GM12878 (cell line): ENCODE data around the gene RNLS. TPM values are rescaled to one million over a fixed set of nuclear protein-coding genes. Genes with fewer than 3 reads are reported as not detected.

Experiments used
- ATAC-seq: fragments of 200-7000 bp; cut with Tn5 transposase; 3 replicates; pipeline ENCODE4 v1.9.1; 2020; ENCODE audit warnings: mild to moderate bottlenecking, moderate library complexity
- BruUV-seq: library from RNA; stranded (reverse); fragments of 400-500 nt; replicated peaks from 2 replicates; lab custom pipeline; 2021; lab: Mats Ljungman, UMichigan
- CTCF ChIA-PET: fragments of 300-600 bp; sonication (Branson Sonifier 250); formaldehyde crosslinking; extraction: SDS; loops from one replicate; lab custom pipeline; 2021; ENCODE audit warnings: inconsistent platforms; lab: Yijun Ruan, JAX
- POLR2A ChIA-PET: fragments of 350-600 bp; formaldehyde crosslinking; extraction: SDS; loops from one replicate; lab custom pipeline; 2021; ENCODE audit warnings: inconsistent platforms; lab: Charles Lee
- RAD21 ChIA-PET: fragments of 300-600 bp; sonication (Branson Sonifier 250); formaldehyde crosslinking; loops from one replicate; lab custom pipeline; 2023; ENCODE audit warnings: antibody characterized with exemption; ENCODE audit not compliant: unreplicated experiment; lab: Charles Lee
- SMC1A ChIA-PET: fragments of 300-600 bp; sonication (Branson Sonifier 250); formaldehyde crosslinking; loops from one replicate; lab custom pipeline; 2023; ENCODE audit not compliant: unreplicated experiment, uncharacterized antibody; lab: Charles Lee
- DNase-seq: peaks from one replicate; pipeline ENCODE4 v3.0.0-alpha.2; 2011; ENCODE audit warnings: low read depth, low spot score
- FAIRE-seq: peaks from 3 replicates; lab custom pipeline; 2011; peaks lifted over from hg19 to GRCh38; lab: Jason Lieb, UNC
- H2AFZ ChIP-seq: 2 replicates; pipeline ENCODE4 v1.6.0; 2011; ENCODE audit warnings: low read depth, low read length, control low read depth; ENCODE audit not compliant: control insufficient read depth
- H3K27ac ChIP-seq: 2 replicates; pipeline ENCODE4 v1.5.1; 2011; ENCODE audit warnings: control low read depth; ENCODE audit not compliant: control insufficient read depth, insufficient read depth
- H3K27me3 ChIP-seq, 2 experiments: replicated peaks in 1 of 2; 2 replicates each; pipeline versions ENCODE4 v1.6.0 to v1.6.1; 2011; ENCODE audit warnings: low read length in 1 of 2; ENCODE audit not compliant: control insufficient read depth in 2 of 2, insufficient read depth in 2 of 2
- H3K36me3 ChIP-seq, 2 experiments: 2 replicates each; pipeline ENCODE4 v1.5.1; 2011; ENCODE audit warnings: low read length in 1 of 2; ENCODE audit not compliant: control insufficient read depth in 2 of 2, insufficient read depth in 2 of 2
- H3K4me1 ChIP-seq: 2 replicates; pipeline ENCODE4 v1.6.1; 2011; ENCODE audit warnings: mild to moderate bottlenecking, low read length, moderate library complexity, mixed read lengths; ENCODE audit not compliant: control insufficient read depth, insufficient read depth
- H3K4me2 ChIP-seq: 2 replicates; pipeline ENCODE4 v1.6.0; 2011; ENCODE audit warnings: control low read depth; ENCODE audit not compliant: control insufficient read depth, insufficient read depth
- H3K4me3 ChIP-seq: fragments of 200-600 bp; sonication (generic); 2 replicates; pipeline ENCODE4 v1.5.1; 2016
- H3K79me2 ChIP-seq: 2 replicates; pipeline ENCODE4 v1.6.0; 2011; ENCODE audit warnings: low read length; ENCODE audit not compliant: control insufficient read depth, insufficient read depth
- H3K9ac ChIP-seq: 2 replicates; pipeline ENCODE4 v1.8.0; 2011; ENCODE audit warnings: low read length, control low read depth, mixed read lengths; ENCODE audit not compliant: control insufficient read depth, insufficient read depth
- H3K9me3 ChIP-seq: replicated peaks from 3 replicates; pipeline ENCODE4 v1.5.1; 2011; ENCODE audit warnings: mild to moderate bottlenecking, low read length; ENCODE audit not compliant: control insufficient read depth, insufficient read depth
- H4K20me1 ChIP-seq: 2 replicates; pipeline ENCODE4 v1.6.0; 2011; ENCODE audit not compliant: control insufficient read depth, insufficient read depth
- ASH2L ChIP-seq: fragments of 300-600, 200-600 bp; sonication (generic); IDR thresholded peaks from 2 replicates; pipeline ENCODE4 v1.6.1; 2017; ENCODE audit warnings: low read depth, mild to moderate bottlenecking, borderline replicate concordance
- CBFB ChIP-seq: IDR thresholded peaks from 2 replicates; pipeline ENCODE4 v1.6.1; 2016; ENCODE audit warnings: antibody characterized with exemption, low read depth
- CHD1 ChIP-seq: IDR thresholded peaks from 2 replicates; pipeline ENCODE4 v1.6.1; 2012; ENCODE audit warnings: low read depth, low read length, improper control_type of control experiment
- CREB1 ChIP-seq: IDR thresholded peaks from 2 replicates; pipeline ENCODE4 v1.6.1; 2012; ENCODE audit warnings: low read depth, mild to moderate bottlenecking, inconsistent platforms
- ESRRA ChIP-seq: IDR thresholded peaks from 2 replicates; pipeline ENCODE4 v1.6.1; 2012; ENCODE audit warnings: mild to moderate bottlenecking, low read length, improper control_type of control experiment
- GABPA ChIP-seq: IDR thresholded peaks from 2 replicates; pipeline ENCODE4 v1.6.1; 2014; ENCODE audit warnings: antibody characterized with exemption, low read depth, mild to moderate bottlenecking, inconsistent platforms
- IKZF1 ChIP-seq: fragments of 450-650 bp; conservative IDR thresholded peaks from 2 replicates; pipeline ENCODE4 v1.6.1; 2017; ENCODE audit warnings: antibody characterized with exemption, mild to moderate bottlenecking
- MEF2B ChIP-seq: fragments of 450-650 bp; IDR thresholded peaks from 2 replicates; pipeline ENCODE4 v1.6.1; 2018; ENCODE audit warnings: mild to moderate bottlenecking, moderate library complexity; ENCODE audit not compliant: partially characterized antibody, poor library complexity, severe bottlenecking
- MTA2 ChIP-seq: fragments of 450-650 bp; IDR thresholded peaks from 2 replicates; pipeline ENCODE4 v1.6.1; 2016; ENCODE audit warnings: low read depth, mild to moderate bottlenecking, moderate library complexity
- NFYA ChIP-seq: IDR thresholded peaks from 2 replicates; pipeline ENCODE4 v1.6.1; 2011; ENCODE audit warnings: low read depth, mild to moderate bottlenecking, low read length, improper control_type of control experiment, borderline replicate concordance
- SP1 ChIP-seq: IDR thresholded peaks from one replicate; pipeline ENCODE4 v1.6.1; 2011; ENCODE audit warnings: low read depth, low read length
- SUZ12 ChIP-seq: fragments of 200-600 bp; sonication (generic); IDR thresholded peaks from one replicate; pipeline ENCODE4 v1.6.1; 2018; ENCODE audit warnings: antibody characterized with exemption, mild to moderate bottlenecking; ENCODE audit not compliant: unreplicated experiment
- ZBED1 ChIP-seq: IDR thresholded peaks from 2 replicates; pipeline ENCODE4 v1.6.1; 2016; ENCODE audit warnings: borderline replicate concordance
- ZSCAN29 ChIP-seq: fragments of 450-650 bp; IDR thresholded peaks from 2 replicates; pipeline ENCODE4 v1.6.1; 2017; ENCODE audit warnings: mild to moderate bottlenecking, moderate library complexity
- WGBS: methylation state at CpG from one replicate; pipeline ENCODE4 v1.1.6; 2016; ENCODE audit warnings: low lambda C conversion rate; ENCODE audit not compliant: insufficient replicate concordance, insufficient coverage; ENCODE audit errors: missing lambda C conversion rate; 5-methylcytosine and 5-hydroxymethylcytosine counted together
- in situ Hi-C: fragments of 300-500 bp; cut with MboI; formaldehyde crosslinking; loops from 9 replicates; pipeline ENCODE4 v1.14.3; 2018; ENCODE audit warnings: mixed read lengths
- intact Hi-C: fragments of 100-400 bp; cut with micrococcal nuclease; formaldehyde crosslinking; loops from one replicate; pipeline ENCODE4 v1.14.2; 2022; ENCODE audit not compliant: unreplicated experiment
- polyA plus RNA-seq, 11 experiments: library from polyadenylated mRNA; depleted of rRNA in 4 of 11; unstranded in 6 of 11; stranded (reverse) in 5 of 11; fragments of >200 nt; fragmentation: Nextera tagmentation in 4 of 11; fragmentation: Illumina TruSeq in 1 of 11; extraction: Ambion mirVana in 4 of 11; extraction: Trizol in 1 of 11; gene quantifications; 1 replicate in 1 of 11; 2 replicates in 10 of 11; pipeline versions ENCODE4 v1.2.1 to v1.2.3, GENCODE V29; 2011 to 2016; ENCODE audit warnings: inconsistent platforms in 2 of 11, missing spikeins in 2 of 11, low read depth in 1 of 11
- total RNA-seq, 4 experiments: library from RNA; depleted of rRNA in 3 of 4; stranded (reverse); fragments of >200 nt in 3 of 4; fragmentation: Illumina TruSeq in 1 of 4; extraction: Trizol in 1 of 4; gene quantifications; 2 replicates each; pipeline versions ENCODE4 v1.2.1 to v1.2.3, GENCODE V29; 2013 to 2021
- TF ChIP-seq, protein P1 (sequence below): fragments of 450-650 bp; IDR thresholded peaks from 2 replicates; pipeline ENCODE4 v1.6.1; 2017; ENCODE audit warnings: borderline replicate concordance
- TF ChIP-seq, protein P2 (sequence below): fragments of 450-650 bp; conservative IDR thresholded peaks from 2 replicates; pipeline ENCODE4 v1.6.1; 2017; ENCODE audit warnings: mild to moderate bottlenecking, moderate library complexity

The RNLS gene
- total and polyA plus RNA-seq, 10 of the 15 experiments (the other 5 are each of a cell fraction or from before 2014, with no cell fraction given) = 3.4 to 6.7 (median 4.6) TPM

DNA sequence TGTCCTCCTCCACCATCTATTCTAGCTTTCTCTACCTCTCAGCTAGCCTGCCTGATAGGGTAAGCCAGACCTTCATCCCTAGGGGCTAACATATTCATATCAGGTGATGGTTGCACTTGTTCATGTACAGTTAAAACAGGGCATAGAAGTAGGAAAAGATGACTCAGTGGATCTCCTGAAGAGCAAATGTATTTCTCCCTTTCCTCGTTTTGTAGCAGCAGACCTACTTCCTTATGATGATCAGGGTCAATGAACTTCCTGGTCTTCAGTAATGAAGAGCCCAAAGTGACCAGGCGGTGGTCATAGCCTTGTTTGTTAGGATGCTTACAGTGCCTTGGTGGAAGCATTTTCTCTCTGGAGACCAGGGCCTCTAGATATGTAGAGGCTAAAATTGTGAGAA is 9.8 kb upstream of the RNLS start:
- ChIA-PET RAD21 (no interaction called here), CTCF (interaction anchor here (1.0 to 1.8 kb wide), 2 partner anchors 10 to 208 kb away, joined by 3 to 10 read pairs; partner anchors contain the start of gene RNLS)
- DNase-seq = no peak
- H3K4me3 ChIP-seq = no peak overlapping the region
- peaks cover 5% of the 10 kb centered on the region; the same call in 1 of the 2 replicates for H3K4me1 ChIP-seq
- H3K36me3 ChIP-seq = no peaks in the 10 kb centered on the region
- no peak overlapping the region for H2AFZ ChIP-seq
- no peak overlapping the region for H3K9ac ChIP-seq
- H3K27ac ChIP-seq = no peak overlapping the region
- BruUV-seq = no TSS peak
- WGBS = 77% methylated on average over 2 of the region's 2 CpGs
- no peak for FAIRE-seq
- intact Hi-C loops = no loop called here
- TF ChIP-seq SUZ12 = no peak
- no peak for TF ChIP-seq ASH2L
- no peak for TF ChIP-seq ZBED1
- TF ChIP-seq CHD1 = no peak
- no peak for TF ChIP-seq CBFB
- TF ChIP-seq, all 136 proteins: peak for 0
- Histone ChIP-seq H3K9me3 (no peaks in the 10 kb centered on the region), H3K79me2 (no peaks in the 10 kb centered on the region), H3K4me2 (no peak overlapping the region), H4K20me1 (no peaks in the 10 kb centered on the region), H3K27me3 (no peaks in the 10 kb centered on the region)
- ChIA-PET SMC1A (no interaction called here), POLR2A (no interaction called here)
- in situ Hi-C loops = no loop called here
- ATAC-seq = no peak

DNA sequence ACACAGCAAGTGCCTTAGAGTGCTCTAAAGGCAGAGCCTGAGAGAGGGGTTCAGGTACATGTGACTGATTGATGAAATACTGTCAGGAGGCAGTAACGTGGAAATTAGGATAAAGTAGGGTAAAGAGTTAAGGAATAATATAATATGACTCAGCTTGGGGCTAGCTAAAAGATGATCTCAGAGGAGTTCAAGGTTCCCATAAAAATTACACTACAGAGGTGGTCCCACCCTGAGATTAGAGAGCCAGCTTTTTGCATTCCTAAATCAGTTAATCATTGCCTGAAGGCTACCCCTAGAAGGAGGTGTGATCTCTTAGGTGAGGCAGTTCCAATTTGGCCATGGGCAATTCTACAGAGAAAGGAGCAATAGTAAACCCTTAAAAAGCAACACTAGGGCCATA is 9.3 kb upstream of the RNLS start:
- ChIA-PET POLR2A (no interaction called here), CTCF (interaction anchor here (1.8 kb wide), 1 partner anchor 9 kb away, joined by 10 read pairs; the partner anchor contains the start of gene RNLS), SMC1A (interaction anchor here (0.8 kb wide), 1 partner anchor 17 kb away, joined by 3 read pairs; no protein-coding TSS in a partner anchor), RAD21 (no interaction called here)
- 100% methylated on average over 1 of the region's 1 CpG for WGBS
- TF ChIP-seq, protein P1, sequence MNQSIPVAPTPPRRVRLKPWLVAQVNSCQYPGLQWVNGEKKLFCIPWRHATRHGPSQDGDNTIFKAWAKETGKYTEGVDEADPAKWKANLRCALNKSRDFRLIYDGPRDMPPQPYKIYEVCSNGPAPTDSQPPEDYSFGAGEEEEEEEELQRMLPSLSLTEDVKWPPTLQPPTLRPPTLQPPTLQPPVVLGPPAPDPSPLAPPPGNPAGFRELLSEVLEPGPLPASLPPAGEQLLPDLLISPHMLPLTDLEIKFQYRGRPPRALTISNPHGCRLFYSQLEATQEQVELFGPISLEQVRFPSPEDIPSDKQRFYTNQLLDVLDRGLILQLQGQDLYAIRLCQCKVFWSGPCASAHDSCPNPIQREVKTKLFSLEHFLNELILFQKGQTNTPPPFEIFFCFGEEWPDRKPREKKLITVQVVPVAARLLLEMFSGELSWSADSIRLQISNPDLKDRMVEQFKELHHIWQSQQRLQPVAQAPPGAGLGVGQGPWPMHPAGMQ = no peak
- TF ChIP-seq ZSCAN29 = no peak
- no peak for TF ChIP-seq CREB1
- TF ChIP-seq NFYA = no peak
- TF ChIP-seq, protein P2, sequence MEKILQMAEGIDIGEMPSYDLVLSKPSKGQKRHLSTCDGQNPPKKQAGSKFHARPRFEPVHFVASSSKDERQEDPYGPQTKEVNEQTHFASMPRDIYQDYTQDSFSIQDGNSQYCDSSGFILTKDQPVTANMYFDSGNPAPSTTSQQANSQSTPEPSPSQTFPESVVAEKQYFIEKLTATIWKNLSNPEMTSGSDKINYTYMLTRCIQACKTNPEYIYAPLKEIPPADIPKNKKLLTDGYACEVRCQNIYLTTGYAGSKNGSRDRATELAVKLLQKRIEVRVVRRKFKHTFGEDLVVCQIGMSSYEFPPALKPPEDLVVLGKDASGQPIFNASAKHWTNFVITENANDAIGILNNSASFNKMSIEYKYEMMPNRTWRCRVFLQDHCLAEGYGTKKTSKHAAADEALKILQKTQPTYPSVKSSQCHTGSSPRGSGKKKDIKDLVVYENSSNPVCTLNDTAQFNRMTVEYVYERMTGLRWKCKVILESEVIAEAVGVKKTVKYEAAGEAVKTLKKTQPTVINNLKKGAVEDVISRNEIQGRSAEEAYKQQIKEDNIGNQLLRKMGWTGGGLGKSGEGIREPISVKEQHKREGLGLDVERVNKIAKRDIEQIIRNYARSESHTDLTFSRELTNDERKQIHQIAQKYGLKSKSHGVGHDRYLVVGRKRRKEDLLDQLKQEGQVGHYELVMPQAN = no peak
- no peak for TF ChIP-seq SP1
- no peak for TF ChIP-seq ESRRA
- TF ChIP-seq MEF2B = no peak
- TF ChIP-seq MTA2 = no peak
- TF ChIP-seq IKZF1 = no peak
- no peak for TF ChIP-seq GABPA
- FAIRE-seq = no peak
- Histone ChIP-seq H3K4me2 (no peak overlapping the region), H2AFZ (no peak overlapping the region), H3K36me3 (no peaks in the 10 kb centered on the region), H3K4me1 (no peaks in the 10 kb centered on the region), H3K79me2 (no peaks in the 10 kb centered on the region), H4K20me1 (no peaks in the 10 kb centered on the region), H3K9me3 (no peaks in the 10 kb centered on the region), H3K9ac (no peak overlapping the region), H3K27ac (no peak overlapping the region), H3K27me3 (no peaks in the 10 kb centered on the region), H3K4me3 (no peak overlapping the region)
- no peak for ATAC-seq
- intact Hi-C loops = no loop called here
- in situ Hi-C loops = no loop called here
- DNase-seq = no peak
- no TSS peak for BruUV-seq
